HG02571 (cell line): ENCODE data around the gene RBP5.

Source experiments
- ATAC-seq: cut with Tn5 transposase; IDR thresholded peaks from one replicate; pipeline ENCODE4 v1.9.1; 2021; ENCODE audit warnings: mild to moderate bottlenecking, moderate library complexity; ENCODE audit not compliant: unreplicated experiment

The RBP5 gene

DNA sequence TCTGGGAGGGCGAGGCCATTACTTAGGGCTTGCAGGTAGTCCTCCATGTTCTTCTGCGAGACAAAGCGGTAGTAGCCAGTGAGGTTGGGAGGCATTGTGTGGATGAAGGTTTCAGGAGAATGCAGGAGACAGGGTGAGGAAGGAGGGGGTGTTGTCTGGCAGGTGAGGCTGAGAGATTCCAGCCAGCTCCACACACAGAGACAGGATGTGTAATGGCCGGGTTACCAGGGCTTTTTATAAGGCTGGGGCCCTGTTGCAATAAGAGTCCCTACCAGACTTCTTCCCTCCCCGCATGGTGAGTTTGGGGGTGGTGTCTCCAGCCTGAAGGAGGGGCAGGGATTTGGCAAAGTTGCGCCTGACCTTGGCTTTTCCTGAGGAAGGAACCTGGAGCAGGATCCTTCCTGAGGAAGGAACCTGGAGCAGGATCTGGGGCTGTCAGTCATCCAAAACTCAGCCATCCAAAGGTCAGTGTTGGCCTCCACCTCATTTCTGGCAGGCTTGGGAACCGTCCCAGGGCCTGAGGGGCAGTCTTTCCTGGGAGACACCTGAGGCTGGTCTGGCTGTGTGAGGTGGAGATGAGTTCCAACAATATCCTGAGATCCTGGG is at the start of gene RBP5:
Gene RBP5 (minus strand): TSS at position 209 of the 606 bp plus-strand sequence. CDS start 114 bp downstream, at position 95.
- no peak for ATAC-seq

DNA sequence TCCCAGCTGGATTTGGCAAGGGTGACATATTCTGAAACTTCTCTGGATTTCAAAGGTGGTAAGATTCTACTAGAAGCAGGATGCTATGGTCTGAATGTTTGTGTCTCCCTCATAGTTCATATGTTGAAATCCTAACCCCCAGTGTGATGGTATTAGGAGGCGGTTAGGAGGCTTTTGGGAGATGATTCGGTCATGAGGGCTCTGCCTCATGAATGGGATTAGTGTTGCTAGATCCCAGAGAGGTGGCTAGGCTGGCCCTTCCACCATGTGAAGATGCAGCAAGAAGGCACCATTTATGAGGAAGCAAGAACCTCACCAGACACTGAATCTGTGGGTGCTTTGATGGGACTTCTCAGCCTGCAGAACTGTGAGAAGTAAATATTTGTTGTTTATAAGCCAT is 49.8 kb upstream of the RBP5 start:
- no peak for ATAC-seq

DNA sequence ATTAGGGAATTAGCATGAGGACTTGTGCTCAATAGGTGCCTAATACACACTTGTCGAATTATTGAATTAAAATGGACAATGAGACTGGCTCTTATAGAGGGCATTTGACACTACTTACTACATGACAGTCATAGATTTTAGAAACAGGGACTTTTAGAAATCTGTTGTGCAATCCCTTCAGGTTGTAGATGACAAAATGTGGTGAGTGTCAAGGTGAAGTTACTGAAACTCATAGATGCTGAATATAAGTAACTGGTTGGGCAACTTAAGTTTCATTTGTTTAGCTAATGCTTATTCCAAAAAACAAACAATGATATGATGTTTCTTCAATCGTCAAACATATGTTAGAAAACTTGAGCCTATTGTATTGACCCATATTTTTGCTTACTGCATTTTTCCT is 47.9 kb upstream of the RBP5 start:
- no peak for ATAC-seq

GRCh38 chr12:7175493-7175892 is 46.8 kb upstream of the RBP5 start:
- no peak for ATAC-seq

GRCh38 chr12:7171854-7172253 is 43.2 kb upstream of the RBP5 start:
- ATAC-seq: no peak

DNA sequence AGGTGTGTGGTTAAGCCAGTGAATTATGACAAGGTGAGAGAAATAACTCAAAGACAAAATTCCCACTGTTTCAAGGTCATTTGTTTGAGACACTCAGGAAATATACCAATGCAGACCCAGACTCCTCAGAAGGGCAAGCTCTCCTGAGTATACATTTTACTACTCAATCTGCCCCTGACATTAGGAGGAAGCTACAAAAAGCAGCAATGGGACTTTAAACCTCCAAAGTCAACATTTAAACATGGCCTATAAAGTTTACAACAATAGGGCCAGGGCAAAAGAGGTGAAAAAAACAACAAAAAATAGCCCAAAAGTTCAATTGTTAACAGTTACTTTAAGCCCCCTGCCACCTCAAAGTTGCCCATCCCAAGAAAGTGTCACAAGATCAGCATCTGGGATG is 41.3 kb upstream of the RBP5 start:
- ATAC-seq: no peak

DNA sequence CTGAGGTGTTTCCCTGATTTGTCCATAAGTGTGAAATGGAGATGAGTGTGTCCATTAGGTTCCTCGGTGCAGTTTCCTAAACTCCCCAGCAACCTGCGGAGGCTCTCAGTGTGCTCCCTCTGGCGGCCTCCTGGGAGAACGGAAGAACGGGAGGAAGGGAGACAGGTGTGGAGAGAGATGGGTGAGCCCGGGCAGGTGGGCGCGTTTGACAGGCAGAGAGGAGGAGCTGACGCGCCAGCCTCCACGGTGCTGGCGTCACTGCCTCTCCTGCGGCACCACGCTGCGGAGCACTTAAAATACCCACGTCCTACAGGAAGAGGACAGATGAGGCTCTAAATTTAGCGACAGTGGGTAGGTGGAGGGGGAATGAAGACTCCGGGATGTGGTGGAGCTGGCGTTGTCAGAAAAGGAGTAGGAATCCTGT is 34.0 kb upstream of the RBP5 start:
- ATAC-seq: no peak

GRCh38 chr12:7161811-7162210 is 33.1 kb upstream of the RBP5 start:
- ATAC-seq: no peak

DNA sequence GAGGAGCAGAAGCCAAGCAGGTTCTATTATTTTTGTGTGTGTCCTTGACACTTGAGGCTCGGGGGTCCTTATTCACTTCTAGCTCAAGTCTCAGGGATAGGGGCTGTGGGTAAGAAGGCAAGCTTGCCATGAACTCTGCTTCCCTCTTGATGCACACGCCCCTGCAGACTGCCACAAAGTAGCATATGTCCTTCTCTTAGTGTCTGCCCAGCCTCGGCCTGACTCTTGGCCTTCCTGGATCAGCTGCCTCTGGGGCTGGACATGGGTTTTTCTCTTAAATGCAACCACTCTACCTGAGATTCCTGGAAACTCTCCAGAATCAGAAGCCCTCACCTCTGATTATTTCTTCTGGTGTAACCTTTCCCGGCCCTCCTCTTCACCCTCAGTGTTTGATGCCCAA is 32.6 kb upstream of the RBP5 start:
- ATAC-seq: no peak

DNA sequence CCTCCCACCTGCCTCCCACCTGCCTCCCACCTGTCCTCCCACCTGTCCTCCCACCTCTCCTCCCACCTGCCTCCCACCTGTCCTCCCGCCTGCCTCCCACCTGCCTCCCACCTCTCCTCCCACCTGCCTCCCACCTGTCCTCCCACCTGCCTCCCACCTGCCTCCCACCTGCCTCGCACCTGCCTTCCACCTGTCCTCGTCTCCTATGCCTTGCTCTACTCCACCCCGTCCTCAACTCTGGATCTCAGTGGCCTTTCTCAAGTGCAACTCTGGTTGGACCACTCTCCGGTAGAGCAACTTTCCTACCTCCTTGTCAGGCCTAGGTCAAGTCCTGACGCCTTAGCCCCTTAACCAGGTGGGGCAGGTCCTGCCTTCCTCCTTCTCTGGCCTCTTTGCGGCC is 31.5 kb upstream of the RBP5 start:
- no peak for ATAC-seq

DNA sequence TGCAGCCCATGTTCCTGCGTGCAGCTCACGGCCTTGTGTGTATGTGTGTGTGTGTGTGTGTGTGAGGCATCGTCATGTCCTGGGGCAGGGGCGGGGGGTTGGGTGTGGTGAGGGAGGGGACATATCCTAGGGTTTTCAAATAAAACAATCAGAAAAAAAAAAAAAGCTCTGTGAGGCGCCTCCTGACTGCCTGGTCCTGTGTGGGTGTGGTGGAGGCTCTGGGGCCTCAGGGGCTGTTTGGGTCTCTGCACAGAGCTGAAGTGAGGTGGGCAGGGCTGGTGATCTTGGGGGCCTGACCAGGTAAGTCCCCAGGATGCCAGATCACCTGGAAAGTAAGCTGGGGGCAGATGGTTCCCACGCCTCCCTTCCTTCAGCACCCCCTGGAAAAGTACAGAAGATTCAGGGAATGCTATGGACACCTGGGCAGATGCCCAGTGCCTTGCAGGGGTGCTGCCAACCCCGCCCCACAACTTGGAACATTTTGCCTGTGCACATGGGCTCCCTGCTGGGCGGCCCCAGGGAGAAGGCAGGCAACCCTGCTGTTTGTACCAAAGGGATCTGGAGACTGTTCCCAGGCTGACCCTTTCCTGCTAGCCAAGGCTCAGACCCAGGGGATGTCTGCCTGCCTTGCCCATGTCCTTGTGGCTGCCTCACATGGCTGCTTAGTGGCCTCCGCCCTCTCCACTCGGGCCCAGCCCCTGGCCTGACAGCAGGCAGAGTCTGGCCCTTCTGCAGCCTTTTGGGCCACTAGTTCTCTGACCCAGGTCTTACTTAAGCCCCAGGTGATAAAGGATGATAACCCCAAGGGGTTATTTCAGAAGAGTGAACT is 30.3 kb upstream of the RBP5 start:
- no peak for ATAC-seq

DNA sequence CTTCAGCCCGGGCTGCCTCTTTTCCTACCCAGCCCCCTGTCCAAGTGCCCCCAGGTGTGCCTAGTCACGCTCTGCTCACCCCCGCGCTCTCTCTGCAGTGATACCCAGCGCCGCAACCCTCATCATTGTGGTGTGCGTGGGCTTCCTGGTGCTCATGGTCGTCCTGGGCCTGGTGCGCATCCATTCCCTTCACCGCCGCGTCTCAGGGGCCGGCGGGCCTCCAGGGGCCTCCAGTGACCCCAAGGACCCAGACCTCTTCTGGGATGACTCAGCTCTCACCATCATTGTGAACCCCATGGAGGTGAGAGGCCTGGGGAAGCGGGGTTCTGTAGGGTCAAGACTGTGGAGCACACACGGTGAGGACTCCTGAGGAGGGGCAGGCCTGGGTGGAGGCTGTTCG is 28.7 kb upstream of the RBP5 start:
- ATAC-seq: no peak

- ATAC-seq: no peak
Observed at GRCh38 chr12:7156259-7157197, 27.8 kb upstream of the RBP5 start.

GRCh38 chr12:7155471-7156034 is 26.9 kb upstream of the RBP5 start:
- ATAC-seq: no peak

DNA sequence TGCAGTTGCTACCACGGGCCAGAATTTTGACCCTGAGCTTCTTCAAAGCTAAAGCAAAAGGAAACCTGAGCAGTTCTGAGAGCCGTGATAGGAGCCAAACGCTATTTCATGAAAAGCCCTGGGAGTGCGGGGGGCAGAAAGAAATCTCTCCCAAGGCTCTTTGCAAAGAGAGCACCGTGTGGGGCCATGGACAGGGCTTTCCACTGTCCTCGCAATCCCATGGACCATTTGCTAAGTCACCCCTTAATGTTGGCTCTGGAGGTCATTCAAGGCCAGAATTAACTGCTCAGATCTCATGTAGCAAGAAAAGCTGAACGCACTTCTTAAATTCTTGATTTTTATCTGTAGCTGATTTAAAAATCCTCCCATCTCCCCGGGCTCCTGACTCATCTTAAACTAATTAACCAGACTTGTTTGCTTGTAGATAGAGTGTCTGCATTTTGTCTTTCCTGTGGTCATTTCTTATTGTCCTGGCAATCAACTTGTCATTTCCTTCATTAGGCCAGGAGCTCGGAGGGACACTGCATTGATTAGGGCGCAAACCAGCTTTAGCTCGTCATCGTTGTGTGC is 26.3 kb upstream of the RBP5 start:
- no peak for ATAC-seq

DNA sequence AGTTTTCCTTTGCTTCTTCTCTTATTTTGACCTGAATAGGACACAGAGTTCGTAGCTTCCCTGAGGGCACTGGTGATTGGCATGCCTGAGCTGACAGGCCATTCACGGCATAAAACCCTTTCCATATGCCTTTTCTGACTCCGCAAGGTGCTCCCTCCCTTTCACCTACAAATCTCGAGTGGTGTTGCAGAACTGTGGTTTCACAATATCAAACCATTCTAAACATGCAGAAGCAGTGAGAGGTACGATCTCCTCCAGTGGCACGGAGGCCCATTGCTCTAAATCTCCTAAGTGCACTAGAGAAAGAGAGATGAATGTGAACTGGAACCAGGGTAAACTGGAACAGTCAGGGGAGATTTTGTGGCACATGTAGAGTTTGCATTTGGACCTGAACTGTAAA is 25.4 kb upstream of the RBP5 start:
- ATAC-seq: no peak

DNA sequence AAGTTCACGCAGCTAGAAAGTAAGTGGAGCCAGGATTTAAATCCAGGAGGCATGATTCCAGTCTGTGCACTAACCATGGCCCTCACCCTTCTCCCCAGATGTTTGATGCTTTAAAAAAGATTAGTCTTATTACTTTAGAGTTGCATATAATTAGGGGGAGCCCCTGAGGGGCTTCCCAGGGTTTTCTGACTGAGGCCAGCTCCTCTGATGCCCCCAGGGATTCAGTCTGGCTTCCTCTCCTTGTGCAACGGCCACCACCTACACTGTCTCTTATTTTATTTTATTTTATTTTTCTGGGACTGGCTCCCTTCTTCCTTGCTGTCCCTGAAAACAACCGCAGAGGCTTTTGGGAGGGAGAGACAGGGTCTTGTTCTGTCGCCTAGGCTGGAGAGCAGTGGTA is 24.1 kb upstream of the RBP5 start:
- ATAC-seq: no peak

DNA sequence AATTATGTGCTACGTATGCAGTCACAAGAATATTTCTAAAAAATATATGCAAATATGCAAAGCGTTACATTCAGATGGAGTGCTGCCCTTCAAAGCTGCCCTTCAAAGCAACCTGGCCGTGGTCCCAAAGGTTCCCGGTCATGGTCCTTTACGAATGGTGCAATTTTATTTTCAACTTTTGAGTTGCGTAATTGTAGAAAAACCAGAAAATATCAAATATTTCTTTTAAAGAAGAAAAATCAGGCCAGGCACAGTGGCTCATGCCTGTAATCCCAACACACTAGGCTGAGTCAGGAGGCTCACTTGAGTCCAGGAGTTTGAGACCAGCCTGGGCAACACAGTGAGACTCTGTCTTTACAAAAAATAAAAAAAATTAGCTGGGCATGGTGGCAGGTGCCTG is 22.8 kb upstream of the RBP5 start:
- no peak for ATAC-seq

DNA sequence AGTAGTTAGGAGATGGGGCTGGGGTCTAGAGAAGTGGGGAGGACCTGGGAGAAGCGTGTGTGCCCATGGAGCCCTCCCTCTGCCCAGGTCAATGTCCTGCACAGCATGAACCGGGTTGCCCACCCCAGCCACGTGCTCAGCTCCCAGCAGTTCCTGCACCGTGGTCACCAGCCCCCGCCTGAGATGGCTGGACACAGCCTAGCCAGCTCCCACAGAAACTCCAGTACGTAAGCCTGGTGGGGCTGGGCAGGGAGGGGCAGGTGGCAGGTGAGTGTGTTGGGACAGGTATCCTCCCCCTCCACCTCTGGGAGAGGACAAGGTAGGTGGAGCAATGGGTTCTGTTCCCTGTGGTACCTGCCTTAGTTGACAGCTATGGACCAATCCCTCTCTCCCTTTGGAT is 22.2 kb upstream of the RBP5 start:
- no peak for ATAC-seq

DNA sequence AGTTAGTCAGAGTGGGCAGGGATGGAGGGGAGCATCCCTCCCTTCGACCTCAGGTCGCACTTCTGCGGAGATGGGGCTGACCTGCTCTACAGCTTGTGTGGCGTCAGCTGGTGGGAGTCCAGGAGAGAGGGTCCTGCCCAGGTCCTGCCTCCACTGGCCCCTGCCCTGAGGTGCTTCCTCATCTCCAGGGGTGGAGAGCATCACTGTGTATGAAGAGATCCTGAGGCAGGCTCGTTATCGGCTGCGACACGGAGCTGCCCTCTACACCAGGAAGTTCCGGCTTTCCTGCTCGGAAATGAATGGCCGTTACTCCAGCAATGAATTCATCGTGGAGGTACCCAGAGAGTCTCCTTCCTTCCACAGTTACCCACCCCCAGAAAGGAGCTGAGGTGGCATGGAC is 21.7 kb upstream of the RBP5 start:
- no peak for ATAC-seq

DNA sequence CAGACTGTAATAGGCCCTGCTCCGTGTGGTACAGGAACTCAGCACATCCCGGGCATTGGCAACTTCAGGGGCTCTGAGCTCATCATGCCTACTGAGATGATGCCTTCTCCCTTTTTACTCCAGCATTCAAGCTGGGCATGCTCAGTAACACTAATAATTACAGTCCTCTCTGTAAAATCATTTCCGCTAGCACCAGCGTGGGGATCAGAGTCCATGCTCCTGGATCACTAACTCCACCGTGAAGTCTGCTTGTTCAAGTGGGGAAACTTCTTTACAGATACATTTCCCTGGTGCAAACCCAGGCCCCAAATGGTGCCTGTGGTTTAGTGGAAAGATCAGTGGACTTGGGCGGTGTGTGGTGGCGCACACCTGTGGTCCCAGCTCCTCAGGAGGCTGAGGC is 18.2 kb upstream of the RBP5 start:
- no peak for ATAC-seq
